Measurements from ENCODE around the gene PCSK6.

The PCSK6 gene

GRCh38 chr15:101505610-101506337 is 16.3 kb upstream of the PCSK6 start:
- CTCF ChIA-PET = no interaction called here
- POLR2A ChIA-PET (ENCODE audit: low non-redundant PET) = no interaction called here
- DNase-seq (ENCODE audit: low spot score) = no peak
- no peak for TF ChIP-seq CTCF (conservative IDR thresholded peaks at IDR 0.05; ENCODE audit: low read depth)
- H3K27ac ChIP-seq = no peak overlapping the region

GRCh38 chr15:101504866-101505609 is 15.5 kb upstream of the PCSK6 start:
- DNase-seq (ENCODE audit: low spot score) = no peak
- POLR2A ChIA-PET (ENCODE audit: low non-redundant PET) = no interaction called here
- TF ChIP-seq CTCF (conservative IDR thresholded peaks at IDR 0.05; ENCODE audit: low read depth) = no peak
- CTCF ChIA-PET = no interaction called here
- no peak overlapping the region for H3K27ac ChIP-seq

GRCh38 chr15:101504373-101504772 is 14.9 kb upstream of the PCSK6 start:
- CTCF ChIA-PET = no interaction called here
- DNase-seq (ENCODE audit: low spot score) = no peak
- no peak overlapping the region for H3K27ac ChIP-seq
- TF ChIP-seq CTCF (conservative IDR thresholded peaks at IDR 0.05; ENCODE audit: low read depth) = no peak
- POLR2A ChIA-PET (ENCODE audit: low non-redundant PET) = no interaction called here

- CTCF ChIA-PET = interaction anchor here (0.7 kb wide), 1 partner anchor 200 kb away, joined by 3 read pairs; no protein-coding TSS in a partner anchor
- POLR2A ChIA-PET (ENCODE audit: low non-redundant PET) = no interaction called here
- no peak overlapping the region for H3K27ac ChIP-seq
- no peak for TF ChIP-seq CTCF (conservative IDR thresholded peaks at IDR 0.05; ENCODE audit: low read depth)
- DNase-seq (ENCODE audit: low spot score) = no peak
These were observed 13.7 kb upstream of the PCSK6 start for GRCh38 chr15:101503296-101503599.

GRCh38 chr15:101502572-101503295 is 13.2 kb upstream of the PCSK6 start:
- H3K27ac ChIP-seq = no peak overlapping the region
- POLR2A ChIA-PET (ENCODE audit: low non-redundant PET) = no interaction called here
- TF ChIP-seq CTCF (conservative IDR thresholded peaks at IDR 0.05; ENCODE audit: low read depth) = no peak
- no peak for DNase-seq (ENCODE audit: low spot score)
- CTCF ChIA-PET = interaction anchor here (0.6 to 1.0 kb wide), 4 partner anchors 85 to 214 kb away, joined by 3 to 4 read pairs (median 3); no protein-coding TSS in a partner anchor

- peak overlapping the region; percentile 20; the same call in 1 of the 2 replicates for H3K27ac ChIP-seq
- TF ChIP-seq CTCF (conservative IDR thresholded peaks at IDR 0.05; ENCODE audit: low read depth) = no peak; the same call in 1 of the 2 replicates
- CTCF ChIA-PET = interaction anchor here (0.6 to 1.0 kb wide), 4 partner anchors 10 to 213 kb away, joined by 3 to 7 read pairs (median 4); no protein-coding TSS in a partner anchor
- POLR2A ChIA-PET (ENCODE audit: low non-redundant PET) = no interaction called here
- peak; percentile 35 for DNase-seq (ENCODE audit: low spot score)
These were observed 12.3 kb upstream of the PCSK6 start for GRCh38 chr15:101501703-101502373.
